Thyroid gland (tissue), 4 donors: ENCODE measurements around the gene ARHGEF4. TPM values are rescaled to one million over a fixed set of nuclear protein-coding genes. Genes with fewer than 3 reads are reported as not detected.

ENCODE experiments used
- DNase-seq, 2 donors: peaks; one replicate each; pipeline ENCODE4 v3.0.0-alpha.2; 2019
- H3K27ac ChIP-seq, 3 donors: fragments of 200-600 bp; sonication (generic); 1 replicate in 2 of 3; 2 replicates in 1 of 3; pipeline ENCODE4 v1.5.1; 2016 to 2019; ENCODE audit warnings: mild to moderate bottlenecking in 1 of 3, moderate library complexity in 1 of 3
- H3K27me3 ChIP-seq: fragments of 200-600 bp; sonication (generic); one replicate; pipeline ENCODE4 v1.5.1; 2019
- H3K36me3 ChIP-seq, 2 donors: fragments of 200-600 bp; sonication (generic); one replicate each; pipeline ENCODE4 v1.5.1; 2016 to 2019
- H3K4me1 ChIP-seq, 2 donors: fragments of 200-600 bp; sonication (generic); one replicate each; pipeline ENCODE4 v1.5.1; 2017 to 2019
- H3K4me3 ChIP-seq, 3 donors: fragments of 200-600 bp; sonication (generic); replicated peaks in 1 of 3; 1 replicate in 2 of 3; 2 replicates in 1 of 3; pipeline ENCODE4 v1.5.1; 2016; ENCODE audit warnings: mild to moderate bottlenecking in 1 of 3
- H3K9me3 ChIP-seq: fragments of 200-600 bp; sonication (generic); one replicate; pipeline ENCODE4 v1.5.1; 2017
- CTCF ChIP-seq, 6 experiments: fragments of 200-600 bp in 3 of 6; fragments of 450-650 bp in 3 of 6; sonication (generic) in 3 of 6; IDR thresholded peaks; one replicate each; pipeline ENCODE4 v1.5.1; 2016 to 2019; ENCODE audit warnings: antibody characterized with exemption in 6 of 6, mild to moderate bottlenecking in 2 of 6, inconsistent platforms in 1 of 6, moderate library complexity in 1 of 6
- POLR2A ChIP-seq, 2 donors: fragments of 450-650 bp; IDR thresholded peaks; one replicate each; pipeline ENCODE4 v1.6.1; 2017; ENCODE audit warnings: antibody characterized with exemption in 2 of 2, mild to moderate bottlenecking in 2 of 2, moderate library complexity in 1 of 2
- WGBS, 2 donors: methylation state at CpG; one replicate each; pipeline ENCODE4 v1.1.5; 2017; 5-methylcytosine and 5-hydroxymethylcytosine counted together
- intact Hi-C: fragments of 100-400 bp; cut with DNase I; formaldehyde crosslinking; loops from one replicate; pipeline ENCODE4 v1.15.1; 2023
- total RNA-seq, 4 donors: library from RNA; depleted of rRNA; stranded (reverse); fragments of >200 nt; gene quantifications; one replicate each; pipeline ENCODE4 v1.2.3, GENCODE V29; 2016

Gene ARHGEF4
- total RNA-seq, 4 donors from 2014 or later = 15.6 to 24.3 (median 22.5) TPM

- TF ChIP-seq POLR2A (IDR thresholded peaks at IDR 0.05) (no peak), CTCF (IDR thresholded peaks at IDR 0.05) (no peak)
- Histone ChIP-seq H3K4me1 (no peaks in the 10 kb centered on the region), H3K27ac (no peak overlapping the region), H3K9me3 (no peaks in the 10 kb centered on the region), H3K36me3 (no peaks in the 10 kb centered on the region), H3K4me3 (no peak overlapping the region), H3K27me3 (no peaks in the 10 kb centered on the region)
- 82 to 93% methylated on average over 5 of the region's 5 CpGs for WGBS, 2 donors
- intact Hi-C loops = loop anchor here (5.0 kb wide), 1 partner anchor 45 kb away; no protein-coding TSS in a partner anchor
- no peak for DNase-seq
These were observed 40.5 kb downstream of the ARHGEF4 start for GRCh38 chr2:130877258-130877657.

DNA sequence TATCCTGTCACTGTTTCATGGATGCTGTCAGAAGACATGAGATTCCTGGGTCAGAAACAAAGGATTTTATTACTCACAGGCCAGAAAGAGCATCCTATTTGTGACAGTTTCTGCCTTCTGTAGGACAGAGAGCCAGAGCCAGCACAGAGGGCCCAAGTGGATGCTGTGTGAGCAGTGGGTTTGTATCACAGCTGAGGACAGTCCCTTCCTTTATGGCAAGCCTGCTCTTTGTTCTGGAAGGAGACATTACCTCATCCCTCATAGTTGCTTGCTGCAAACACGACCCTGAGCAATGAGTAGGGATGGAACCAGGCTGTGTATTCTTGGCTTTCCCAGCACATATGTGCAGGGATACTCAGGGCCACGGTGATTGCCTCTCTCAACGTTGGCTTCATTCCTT, 41.6 kb downstream of the ARHGEF4 start:
- Histone ChIP-seq H3K27me3 (no peaks in the 10 kb centered on the region), H3K36me3 (no peaks in the 10 kb centered on the region), H3K9me3 (no peaks in the 10 kb centered on the region), H3K4me1 (no peaks in the 10 kb centered on the region), H3K27ac (no peak overlapping the region), H3K4me3 (no peak overlapping the region)
- TF ChIP-seq CTCF (IDR thresholded peaks at IDR 0.05) (no peak), POLR2A (IDR thresholded peaks at IDR 0.05) (no peak)
- DNase-seq = no peak
- WGBS, 2 donors = 58 to 73% methylated on average over 3 of the region's 3 CpGs
- intact Hi-C loops = loop anchor here (5.0 kb wide), 1 partner anchor 46 kb away; no protein-coding TSS in a partner anchor

- Histone ChIP-seq H3K9me3 (no peaks in the 10 kb centered on the region), H3K4me3 (no peak overlapping the region), H3K27ac (no peak overlapping the region), H3K36me3 (no peaks in the 10 kb centered on the region), H3K27me3 (no peaks in the 10 kb centered on the region), H3K4me1 (no peaks in the 10 kb centered on the region)
- 81 to 83% methylated on average over 2 of the region's 2 CpGs for WGBS, 2 donors
- DNase-seq = no peak
- TF ChIP-seq CTCF (IDR thresholded peaks at IDR 0.05) = no peak
- TF ChIP-seq POLR2A (IDR thresholded peaks at IDR 0.05) = no peak
- intact Hi-C loops = loop anchor here (5.0 kb wide), 1 partner anchor 47 kb away; no protein-coding TSS in a partner anchor
These were observed 42.2 kb downstream of the ARHGEF4 start for GRCh38 chr2:130878933-130879332.

DNA sequence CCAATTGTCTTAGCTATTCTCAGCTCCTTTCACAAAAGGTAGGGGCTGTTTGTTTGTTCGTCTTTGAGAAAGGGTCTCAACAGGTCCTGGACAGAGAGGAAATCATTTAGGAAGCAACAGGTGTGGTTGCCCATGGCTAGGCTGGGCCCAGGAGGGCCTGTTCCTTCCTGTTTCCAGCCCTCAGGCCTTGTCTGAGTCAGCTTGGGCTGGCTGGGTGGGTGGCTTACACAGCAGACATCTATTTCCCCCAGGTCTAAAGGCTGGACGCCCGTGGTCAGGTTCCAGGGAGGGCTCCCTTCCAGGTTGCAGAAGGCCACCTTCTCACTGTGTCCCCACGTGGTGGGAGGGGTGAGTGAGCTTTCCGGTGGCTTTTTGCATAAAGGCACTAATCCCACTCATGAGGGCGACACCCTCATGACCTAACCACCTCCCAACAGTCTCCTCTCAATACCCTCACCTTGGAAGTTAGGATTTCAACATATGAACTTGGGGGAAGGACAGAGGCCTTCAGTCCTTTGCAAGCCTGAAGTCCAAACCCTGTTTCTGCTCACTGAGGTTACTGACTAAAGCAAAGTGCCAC, 45.5 kb downstream of the ARHGEF4 start:
- intact Hi-C loops = no loop called here
- no peak overlapping the region for H3K4me3 ChIP-seq

More for the DNA sequence above, 45.5 kb downstream of the ARHGEF4 start:
- Histone ChIP-seq H3K36me3 (no peaks in the 10 kb centered on the region), H3K4me1 (no peaks in the 10 kb centered on the region), H3K9me3 (no peaks in the 10 kb centered on the region), H3K27ac (no peak overlapping the region), H3K27me3 (no peaks in the 10 kb centered on the region)
- TF ChIP-seq POLR2A (IDR thresholded peaks at IDR 0.05) (no peak), CTCF (IDR thresholded peaks at IDR 0.05) (no peak)
- 86 to 94% methylated on average over 6 of the region's 6 CpGs for WGBS, 2 donors
- DNase-seq = no peak
